Endothelial cell of umbilical vein (primary cell): ENCODE results near the gene NES. TPM values are rescaled to one million over a fixed set of nuclear protein-coding genes. Genes with fewer than 3 reads are reported as not detected.

Experiments
- BruUV-seq: library from RNA; stranded (reverse); fragments of 400-500 nt; replicated peaks from 2 replicates; lab custom pipeline; 2021; lab: Mats Ljungman, UMichigan
- CTCF ChIA-PET: fragments of 300-600, 350-600 bp; sonication (Branson Sonifier 250); formaldehyde crosslinking; loops from one replicate; lab custom pipeline; 2021; ENCODE audit warnings: antibody characterized with exemption, inconsistent platforms; lab: Charles Lee
- POLR2A ChIA-PET: fragments of 300-600, 350-600 bp; sonication (Branson Sonifier 250); formaldehyde crosslinking; loops from one replicate; lab custom pipeline; 2021; ENCODE audit warnings: antibody characterized with exemption, inconsistent platforms; lab: Charles Lee
- DNase-seq: peaks from one replicate; pipeline ENCODE4 v3.0.0-alpha.2; 2011; ENCODE audit warnings: low read depth, low spot score
- FAIRE-seq: peaks from 2 replicates; lab custom pipeline; 2011; peaks lifted over from hg19 to GRCh38; lab: Jason Lieb, UNC
- H2AFZ ChIP-seq: 2 replicates; pipeline ENCODE4 v1.6.0; 2012; ENCODE audit warnings: low read depth, low read length, control low read depth, inconsistent platforms
- H3K27ac ChIP-seq: 2 replicates; pipeline ENCODE4 v1.5.1; 2011; ENCODE audit warnings: low read depth, mild to moderate bottlenecking, control low read depth, low read length, moderate library complexity; ENCODE audit not compliant: insufficient read depth
- H3K27me3 ChIP-seq, 2 experiments: 2 replicates each; pipeline versions ENCODE4 v1.6.0 to v1.6.1; 2011; ENCODE audit warnings: low read length in 2 of 2, mixed read lengths in 1 of 2; ENCODE audit not compliant: control insufficient read depth in 2 of 2, insufficient read depth in 2 of 2
- H3K36me3 ChIP-seq, 2 experiments: 2 replicates in 1 of 2; 3 replicates in 1 of 2; pipeline ENCODE4 v1.5.1; 2011; ENCODE audit warnings: low read length in 2 of 2, mild to moderate bottlenecking in 1 of 2, moderate library complexity in 1 of 2; ENCODE audit not compliant: control insufficient read depth in 2 of 2, insufficient read depth in 2 of 2; ENCODE audit errors: extremely low read depth in 1 of 2
- H3K4me1 ChIP-seq: 3 replicates; pipeline ENCODE4 v1.5.1; 2011; ENCODE audit warnings: mild to moderate bottlenecking, low read length; ENCODE audit not compliant: control insufficient read depth, insufficient read depth; ENCODE audit errors: extremely low read depth
- H3K4me2 ChIP-seq: 2 replicates; pipeline ENCODE4 v1.6.1; 2011; ENCODE audit warnings: low read length, control low read depth, mixed read lengths; ENCODE audit not compliant: insufficient read depth
- H3K4me3 ChIP-seq, 3 experiments: fragments of 200-600 bp in 1 of 3; sonication (generic), shearing (Covaris generic) in 1 of 3; replicated peaks in 1 of 3; 2 replicates each; pipeline ENCODE4 v1.5.1; 2011 to 2016; ENCODE audit warnings: control low read depth in 3 of 3, low read length in 3 of 3, mild to moderate bottlenecking in 2 of 3, inconsistent platforms in 1 of 3, low read depth in 1 of 3, moderate library complexity in 1 of 3; ENCODE audit not compliant: insufficient read depth in 1 of 3
- H3K79me2 ChIP-seq: 2 replicates; pipeline ENCODE4 v1.6.0; 2012; ENCODE audit warnings: low read length, inconsistent platforms; ENCODE audit not compliant: control insufficient read depth, insufficient read depth
- H3K9ac ChIP-seq: replicated peaks from 2 replicates; pipeline ENCODE3; 2011; ENCODE audit warnings: low read length, control low read depth; ENCODE audit not compliant: insufficient read depth; ENCODE audit errors: extremely low read depth
- H3K9me1 ChIP-seq: replicated peaks from 3 replicates; pipeline ENCODE4 v1.6.0; 2011; ENCODE audit warnings: mild to moderate bottlenecking, low read length; ENCODE audit not compliant: control insufficient read depth, insufficient read depth; ENCODE audit errors: extremely low read depth
- H3K9me3 ChIP-seq: replicated peaks from 2 replicates; pipeline ENCODE4 v1.5.1; 2012; ENCODE audit warnings: low read length, inconsistent platforms; ENCODE audit not compliant: control insufficient read depth, insufficient read depth
- H4K20me1 ChIP-seq: replicated peaks from 2 replicates; pipeline ENCODE3; 2011; ENCODE audit warnings: mild to moderate bottlenecking, low read length; ENCODE audit not compliant: control insufficient read depth, insufficient read depth; ENCODE audit errors: extremely low read depth
- CTCF ChIP-seq, 2 donors: IDR thresholded peaks; 1 replicate in 1 of 2; 2 replicates in 1 of 2; pipeline ENCODE4 v1.5.1; 2011; ENCODE audit warnings: low read length in 2 of 2, mild to moderate bottlenecking in 2 of 2, moderate library complexity in 2 of 2, control low read depth in 1 of 2, inconsistent platforms in 1 of 2, low read depth in 1 of 2; ENCODE audit not compliant: insufficient read depth in 1 of 2; ENCODE audit errors: extremely low read depth in 1 of 2
- EZH2 ChIP-seq: IDR thresholded peaks from 2 replicates; pipeline ENCODE4 v1.6.1; 2012; ENCODE audit warnings: borderline replicate concordance, low read depth, mild to moderate bottlenecking, moderate library complexity, low read length, inconsistent platforms; ENCODE audit not compliant: severe bottlenecking
- FOS ChIP-seq: IDR thresholded peaks from 2 replicates; pipeline ENCODE4 v1.6.1; 2011; ENCODE audit warnings: mild to moderate bottlenecking, low read length, moderate library complexity, borderline replicate concordance; ENCODE audit not compliant: insufficient read depth
- GATA2 ChIP-seq: IDR thresholded peaks from 2 replicates; pipeline ENCODE4 v1.7.0; 2011; ENCODE audit warnings: low read depth, mild to moderate bottlenecking, moderate library complexity, mixed read lengths, low read length; ENCODE audit not compliant: insufficient read length, insufficient read depth
- JUN ChIP-seq: IDR thresholded peaks from 2 replicates; pipeline ENCODE4 v1.6.1; 2011; ENCODE audit warnings: borderline replicate concordance, low read depth; ENCODE audit not compliant: insufficient read length, insufficient read depth
- MYC ChIP-seq: IDR thresholded peaks from one replicate; pipeline ENCODE4 v1.6.1; 2011; ENCODE audit warnings: mild to moderate bottlenecking, low read depth, low read length
- POLR2A ChIP-seq: IDR thresholded peaks from 2 replicates; pipeline ENCODE4 v1.6.1; 2012; ENCODE audit warnings: low read depth, mild to moderate bottlenecking, control low read depth, low read length
- POLR2AphosphoS5 ChIP-seq: IDR thresholded peaks from 2 replicates; pipeline ENCODE4 v1.6.1; 2012; ENCODE audit warnings: low read depth, mild to moderate bottlenecking, control low read depth, low read length, moderate library complexity; ENCODE audit not compliant: insufficient read depth
- dilution Hi-C: fragments of 300-500 bp; cut with MboI; formaldehyde crosslinking; loops from one replicate; pipeline ENCODE4 v1.15.0; 2019; ENCODE audit warnings: low sequenced_read_pairs; ENCODE audit not compliant: extremely low pct_ligation_motif_present
- intact Hi-C: fragments of 100-400 bp; cut with micrococcal nuclease; formaldehyde crosslinking; loops from one replicate; pipeline ENCODE4 v1.10.0; 2022
- polyA plus RNA-seq, 4 experiments: library from polyadenylated mRNA; depleted of rRNA in 3 of 4; stranded (reverse) in 3 of 4; unstranded in 1 of 4; fragments of >200 nt; gene quantifications; 2 replicates each; pipeline versions ENCODE4 v1.2.1 to v1.2.3, GENCODE V29; 2011 to 2012; ENCODE audit warnings: missing spikeins in 1 of 4
- total RNA-seq: library from RNA; stranded (reverse); gene quantifications from 2 replicates; pipeline ENCODE4 v1.2.3, GENCODE V29; 2021
- TF ChIP-seq, protein P1 (sequence below): IDR thresholded peaks from 2 replicates; pipeline ENCODE4 v1.6.1; 2011; ENCODE audit not compliant: insufficient read depth, insufficient read length

NES gene
- total and polyA plus RNA-seq, 2 donors (not counting 3 experiments of a cell fraction or from before 2014, with no cell fraction given), result 19.4 to 274 TPM

DNA sequence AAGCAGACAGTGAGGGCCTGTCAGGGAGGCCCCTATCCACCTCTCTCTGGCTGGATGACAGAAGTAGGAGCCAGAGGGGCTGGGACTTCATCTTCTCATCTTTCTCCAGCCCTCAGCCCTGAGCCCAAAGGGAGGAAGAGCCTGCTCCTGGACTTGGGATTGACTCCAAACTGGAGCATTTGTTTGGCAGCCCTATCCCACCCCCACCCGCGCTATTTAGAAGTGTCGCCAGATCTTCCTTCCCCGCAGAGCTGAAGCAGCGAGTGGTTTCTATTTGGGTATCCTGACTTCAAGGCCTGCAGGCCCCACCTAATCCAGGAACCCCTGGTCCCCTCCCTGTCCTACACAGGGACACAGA lies 9.6 kb downstream of the NES start:
- peaks cover 28% of the 10 kb centered on the region for H3K4me1 ChIP-seq

GRCh38 chr1:156666862-156667609 lies 10.2 kb downstream of the NES start:
- no peak overlapping the region for H3K9ac ChIP-seq
- H3K9me1 ChIP-seq, result no peaks in the 10 kb centered on the region
- intact Hi-C loops (no loop called here), dilution Hi-C loops (no loop called here)
- no peak overlapping the region for H2AFZ ChIP-seq
- H3K79me2 ChIP-seq, result no peaks in the 10 kb centered on the region
- no peaks in the 10 kb centered on the region for H3K36me3 ChIP-seq
- POLR2A ChIA-PET, result interaction anchor here (0.7 to 1.2 kb wide), 3 partner anchors 10 to 58 kb away, joined by 3 to 12 read pairs (median 7); partner anchors contain the start of gene NES
- no peaks in the 10 kb centered on the region for H3K9me3 ChIP-seq
- no peaks in the 10 kb centered on the region for H3K27me3 ChIP-seq
- H3K4me3 ChIP-seq, result no peak overlapping the region
- DNase-seq (no peak), FAIRE-seq (peak; percentile 47)
- H4K20me1 ChIP-seq, result no peaks in the 10 kb centered on the region
- TF ChIP-seq, protein P1, sequence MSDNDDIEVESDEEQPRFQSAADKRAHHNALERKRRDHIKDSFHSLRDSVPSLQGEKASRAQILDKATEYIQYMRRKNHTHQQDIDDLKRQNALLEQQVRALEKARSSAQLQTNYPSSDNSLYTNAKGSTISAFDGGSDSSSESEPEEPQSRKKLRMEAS, result no peak
- no peak for TF ChIP-seq POLR2AphosphoS5
- TF ChIP-seq JUN, result no peak
- no peak for TF ChIP-seq GATA2
- TF ChIP-seq POLR2A, result no peak
- TF ChIP-seq FOS, result no peak
- TF ChIP-seq MYC, result no peak
- no peak for TF ChIP-seq EZH2
- TF ChIP-seq CTCF (IDR thresholded peaks at IDR 0.05; ENCODE audit: extremely low read depth in 1 of 2, insufficient read depth in 1 of 2, low read depth in 1 of 2, low read length in 2 of 2), result no peak
- H3K4me2 ChIP-seq, result no peak overlapping the region
- H3K4me1 ChIP-seq, result peaks cover 33% of the 10 kb centered on the region
- CTCF ChIA-PET, result interaction anchor here (1.2 to 4.8 kb wide), 2 partner anchors 9 to 23 kb away, joined by 4 to 59 read pairs; partner anchors contain the start of gene NES
- no peak overlapping the region for H3K27ac ChIP-seq
- no TSS peak for BruUV-seq

More for the DNA sequence above, 9.6 kb downstream of the NES start:
- Histone ChIP-seq H3K79me2 (no peaks in the 10 kb centered on the region), H3K9me1 (no peaks in the 10 kb centered on the region), H3K27me3 (no peaks in the 10 kb centered on the region), H3K9me3 (no peaks in the 10 kb centered on the region), H3K36me3 (no peaks in the 10 kb centered on the region), H4K20me1 (no peaks in the 10 kb centered on the region), H2AFZ (no peak overlapping the region), H3K4me2 (no peak overlapping the region), H3K4me3 (no peak overlapping the region), H3K27ac (no peak overlapping the region), H3K9ac (no peak overlapping the region)
- FAIRE-seq, result no peak
- no TSS peak for BruUV-seq
- TF ChIP-seq FOS (no peak), GATA2 (no peak), EZH2 (no peak), MYC (no peak), POLR2AphosphoS5 (no peak)
- TF ChIP-seq, protein P1, result no peak
- intact Hi-C loops, result no loop called here
- CTCF ChIA-PET, result interaction anchor here (1.2 to 4.8 kb wide), 3 partner anchors 9 to 37 kb away, joined by 3 to 59 read pairs (median 4); partner anchors contain the start of gene NES
- POLR2A ChIA-PET, result interaction anchor here (1.2 kb wide), 1 partner anchor 9 kb away, joined by 7 read pairs; the partner anchor contains the start of gene NES
- dilution Hi-C loops, result no loop called here
- DNase-seq, result no peak
